Measurements from ENCODE around the gene KCNQ5.

GRCh38 chr6:72739368-72739779, 117.5 kb downstream of the KCNQ5 start:
- TF ChIP-seq, protein P1, sequence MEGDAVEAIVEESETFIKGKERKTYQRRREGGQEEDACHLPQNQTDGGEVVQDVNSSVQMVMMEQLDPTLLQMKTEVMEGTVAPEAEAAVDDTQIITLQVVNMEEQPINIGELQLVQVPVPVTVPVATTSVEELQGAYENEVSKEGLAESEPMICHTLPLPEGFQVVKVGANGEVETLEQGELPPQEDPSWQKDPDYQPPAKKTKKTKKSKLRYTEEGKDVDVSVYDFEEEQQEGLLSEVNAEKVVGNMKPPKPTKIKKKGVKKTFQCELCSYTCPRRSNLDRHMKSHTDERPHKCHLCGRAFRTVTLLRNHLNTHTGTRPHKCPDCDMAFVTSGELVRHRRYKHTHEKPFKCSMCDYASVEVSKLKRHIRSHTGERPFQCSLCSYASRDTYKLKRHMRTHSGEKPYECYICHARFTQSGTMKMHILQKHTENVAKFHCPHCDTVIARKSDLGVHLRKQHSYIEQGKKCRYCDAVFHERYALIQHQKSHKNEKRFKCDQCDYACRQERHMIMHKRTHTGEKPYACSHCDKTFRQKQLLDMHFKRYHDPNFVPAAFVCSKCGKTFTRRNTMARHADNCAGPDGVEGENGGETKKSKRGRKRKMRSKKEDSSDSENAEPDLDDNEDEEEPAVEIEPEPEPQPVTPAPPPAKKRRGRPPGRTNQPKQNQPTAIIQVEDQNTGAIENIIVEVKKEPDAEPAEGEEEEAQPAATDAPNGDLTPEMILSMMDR (optimal IDR thresholded peaks at IDR 0.05 in 1 of 3, IDR thresholded peaks at IDR 0.05 in 1 of 3, conservative IDR thresholded peaks at IDR 0.05 in 1 of 3; ENCODE audit: extremely low read depth in 1 of 3, insufficient read depth in 2 of 3, low read length in 3 of 3) = no peak
- no peak for TF ChIP-seq EZH2 (IDR thresholded peaks at IDR 0.05; ENCODE audit: low read length)

Measured in keratinocyte (primary cell).